ENCODE measurements around the gene CFAP47. TPM values are rescaled to one million over a fixed set of nuclear protein-coding genes. Genes with fewer than 3 reads are reported as not detected.
A peak's percentile ranks its signal among the peaks of the same experiment; 100 is the strongest.
"Not testable (repeated sequence)": the region's sequence is repeated elsewhere in the genome, so short reads cannot be mapped to it uniquely, and the experiment has no call there.

The CFAP47 gene, protein sequence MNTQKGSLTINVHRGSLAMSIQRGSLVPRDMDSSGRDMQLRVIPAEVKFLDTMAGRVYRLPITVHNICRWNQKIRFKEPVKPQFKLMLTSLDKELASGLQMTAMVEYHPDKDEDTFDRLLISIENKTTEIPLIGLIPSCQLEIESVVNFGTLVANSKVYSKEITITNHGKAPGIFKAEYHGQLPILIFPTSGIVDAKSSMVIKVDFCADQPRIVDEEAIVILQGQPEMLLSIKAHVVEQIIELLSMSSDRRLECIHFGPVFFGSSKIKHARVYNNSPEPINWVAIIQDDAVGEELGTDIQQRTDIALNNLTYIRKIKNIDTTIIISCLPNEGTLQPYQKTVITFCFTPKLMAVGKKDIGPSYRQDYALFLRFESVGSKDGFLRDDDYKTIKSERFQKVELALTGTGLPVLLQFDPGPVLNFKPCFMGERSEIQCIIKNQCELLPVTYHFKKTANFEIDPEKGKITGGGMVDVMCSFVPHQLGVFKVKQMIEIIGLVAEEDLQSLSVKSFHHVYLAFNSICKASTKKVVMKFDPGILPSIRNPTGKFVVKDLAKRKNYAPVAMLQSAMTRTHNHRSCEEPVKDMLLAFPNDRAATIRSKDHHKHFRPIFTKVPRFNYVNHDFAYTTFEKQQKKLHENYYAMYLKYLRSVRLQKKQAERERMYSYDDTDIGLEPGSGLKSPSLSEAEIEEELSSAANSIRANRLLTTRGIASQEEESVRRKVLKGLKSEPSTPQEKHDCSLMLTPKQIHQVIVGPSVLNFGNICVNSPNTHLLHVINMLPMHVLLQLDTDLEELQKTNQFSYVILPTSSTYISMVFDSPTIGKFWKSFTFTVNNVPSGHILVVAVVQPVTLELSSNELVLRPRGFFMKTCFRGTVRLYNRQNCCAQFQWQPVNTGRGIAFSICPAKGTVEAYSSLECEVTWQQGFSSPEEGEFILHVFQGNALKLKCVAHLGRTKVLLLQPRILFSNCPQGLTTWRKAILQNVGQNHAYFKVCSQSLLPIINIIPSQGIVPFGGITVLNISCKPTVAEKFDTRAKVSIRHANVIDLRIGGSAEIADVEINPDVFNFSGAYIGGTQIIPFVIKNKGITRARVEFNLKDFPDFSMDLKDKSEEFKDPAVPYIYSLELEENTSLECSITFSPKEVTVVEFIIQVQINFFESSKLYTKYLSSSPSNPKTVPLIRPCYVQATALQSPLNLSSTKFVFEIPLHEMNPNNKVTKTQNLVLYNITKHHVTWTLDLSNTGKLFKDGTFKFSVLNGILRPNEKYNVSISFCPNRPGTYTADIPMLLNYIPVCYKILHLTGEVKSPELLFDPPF (N-terminal part only)
- polyA plus RNA-seq (ENCODE audit: insufficient read length in 12 of 12), result under 1 TPM in 5 of 12 donors, not detected in 7; 0.03 to 0.35 (median 0.03) TPM
- long read RNA-seq, donor 1, result 0 reads
- long read RNA-seq, donor 2, result 0 reads
- long read RNA-seq, donor 3, result 0 reads
- long read RNA-seq, donor 4, result 0 reads
- long read RNA-seq, donor 5, result 0 reads
- long read RNA-seq, donor 6, result 0 reads
- long read RNA-seq, donor 7, result 0 reads
- long read RNA-seq, donor 8, result 0 reads
- long read RNA-seq, donor 9, result 0 reads
- long read RNA-seq, donor 10, result 0 reads
- long read RNA-seq, donor 11, result 0 reads

GRCh38 chrX:35919536-35920309 lies at the start of gene CFAP47:
Gene CFAP47, plus strand, starts transcription at chrX:35919734. Its CDS starts 66 bp downstream, at chrX:35919800.
- peak; percentile 25 for DNase-seq

- no peak for DNase-seq
Measured at GRCh38 chrX:35880601-35881000, 38.9 kb upstream of the CFAP47 start.

GRCh38 chrX:35886135-35886534 lies 33.4 kb upstream of the CFAP47 start:
- DNase-seq, result no peak

GRCh38 chrX:35890699-35891098 lies 28.8 kb upstream of the CFAP47 start:
- DNase-seq, result peak; percentile 4

DNA sequence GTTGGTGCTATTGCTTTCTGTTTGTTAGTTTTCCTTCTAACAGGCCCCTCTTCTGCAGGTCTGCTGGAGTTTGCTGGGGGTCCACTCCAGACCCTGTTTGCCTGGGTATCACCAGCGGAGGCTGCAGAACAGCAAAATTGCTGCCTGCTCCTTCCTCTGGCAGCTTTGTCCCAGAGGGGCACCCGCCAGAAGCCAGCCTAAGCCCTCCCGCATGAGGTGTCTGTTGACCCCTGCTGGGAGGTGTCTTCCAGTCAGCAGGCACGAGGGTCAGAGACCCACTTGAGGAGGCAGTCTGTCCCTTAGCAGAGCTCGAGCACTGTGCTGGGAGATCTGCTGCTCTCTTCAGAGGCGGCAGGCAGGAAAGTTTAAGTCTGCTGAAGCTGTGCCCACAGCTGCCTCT lies 67.3 kb downstream of the CFAP47 start:
- DNase-seq, result not testable (repeated sequence)

- no peak for DNase-seq
Measured at GRCh38 chrX:36007207-36007606, 87.7 kb downstream of the CFAP47 start.

GRCh38 chrX:36019125-36019524 lies 99.6 kb downstream of the CFAP47 start:
- no peak for DNase-seq

GRCh38 chrX:36035550-36035949 lies 116.0 kb downstream of the CFAP47 start:
- DNase-seq, result no peak

GRCh38 chrX:36062778-36063177 lies 143.2 kb downstream of the CFAP47 start:
- DNase-seq, result no peak

DNA sequence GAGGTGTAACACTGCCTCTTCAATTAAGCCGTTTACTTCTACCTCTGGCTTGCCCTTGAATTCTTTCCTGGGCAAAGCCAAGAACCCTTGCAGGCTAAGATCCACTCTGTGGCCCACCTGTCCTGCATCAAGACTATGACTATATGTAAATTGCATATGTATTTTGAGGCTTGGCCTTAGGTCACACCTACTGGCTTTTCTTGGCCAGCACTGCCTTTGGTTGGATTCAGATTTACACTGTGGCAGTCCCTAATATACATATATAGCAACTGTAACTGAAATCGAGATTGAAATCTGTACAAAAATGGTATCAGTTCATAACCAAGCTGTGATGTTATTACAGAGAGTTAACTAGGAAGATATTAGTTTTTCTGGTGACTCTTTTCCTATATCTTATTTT lies 151.5 kb downstream of the CFAP47 start:
- no peak for DNase-seq

DNA sequence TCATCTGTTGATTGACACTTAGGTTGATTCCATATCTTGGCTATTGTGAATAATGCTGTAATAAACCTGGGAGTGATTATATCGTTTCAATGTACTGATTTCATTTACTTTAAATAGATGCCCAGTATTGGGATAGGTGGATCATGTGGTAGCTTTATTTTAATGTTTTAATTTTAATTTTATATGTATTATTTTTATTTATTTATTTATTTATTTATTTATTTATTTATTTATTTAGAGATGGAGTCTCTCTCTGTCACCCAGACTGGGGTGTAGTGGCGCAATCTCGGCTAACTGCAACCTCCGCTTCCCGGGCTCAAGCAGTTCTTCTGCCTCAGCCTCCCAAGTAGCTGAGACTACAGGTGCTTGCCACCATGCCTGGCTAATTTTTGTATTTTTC lies 155.5 kb downstream of the CFAP47 start:
- not testable (repeated sequence) for DNase-seq

- no peak for DNase-seq
Measured at GRCh38 chrX:36083256-36083655, 163.7 kb downstream of the CFAP47 start.

DNA sequence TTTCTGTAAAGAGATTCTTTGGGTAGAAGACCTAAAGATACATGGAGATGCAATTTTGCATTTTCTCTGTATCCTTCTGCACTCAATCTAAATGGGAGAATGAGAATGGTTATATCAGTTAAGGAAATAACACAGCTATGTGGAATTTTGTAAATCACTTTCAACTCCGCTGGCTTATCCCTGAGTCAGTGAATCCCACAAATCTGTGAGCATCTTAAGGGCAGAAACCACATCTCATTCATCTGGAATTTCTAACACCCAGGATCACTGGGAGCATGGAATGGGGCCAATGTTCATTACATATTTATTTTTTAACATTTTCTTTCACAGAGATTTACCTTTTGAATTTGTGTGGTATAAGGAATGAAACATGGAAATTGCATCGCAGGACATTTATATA lies 167.8 kb downstream of the CFAP47 start:
- no peak for DNase-seq

DNA sequence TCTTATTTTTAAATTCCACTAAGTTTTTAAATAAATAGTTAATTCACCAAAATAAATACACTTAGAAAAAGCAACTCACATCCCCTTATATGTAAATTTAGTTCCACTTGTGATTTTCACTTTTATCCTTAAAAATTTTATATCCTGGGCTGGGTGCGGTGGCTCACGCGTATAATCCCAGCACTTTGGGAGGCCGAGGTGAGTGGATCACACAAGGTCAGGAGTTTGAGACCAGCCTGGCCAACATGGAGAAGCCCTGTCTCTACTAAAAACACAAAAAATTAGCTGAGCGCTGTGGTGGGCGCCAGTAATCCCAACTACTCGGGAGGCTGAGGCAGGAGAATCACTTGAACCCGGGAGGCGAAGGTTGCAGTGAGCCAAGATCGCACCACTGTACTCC lies 169.4 kb downstream of the CFAP47 start:
- DNase-seq, result not testable (repeated sequence)

DNA sequence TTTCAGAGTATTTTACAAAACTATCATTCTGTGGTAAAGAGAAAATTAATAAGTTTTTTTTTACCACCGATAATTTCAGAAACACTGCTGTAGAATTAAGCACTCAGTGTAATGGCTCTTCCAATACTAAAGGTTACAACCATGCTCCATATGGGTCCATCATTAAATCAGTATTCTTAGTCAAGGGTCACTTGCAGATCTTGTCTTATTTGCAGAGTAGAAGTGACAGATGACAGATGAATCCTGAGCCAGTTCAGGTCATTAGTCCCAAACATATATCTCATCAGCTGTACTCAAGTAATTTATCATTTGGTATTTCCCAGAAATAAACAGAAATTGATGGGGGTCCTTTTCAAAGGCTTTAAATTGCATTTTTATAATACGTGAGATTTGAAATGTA lies 182.9 kb downstream of the CFAP47 start:
- no peak for DNase-seq

DNA sequence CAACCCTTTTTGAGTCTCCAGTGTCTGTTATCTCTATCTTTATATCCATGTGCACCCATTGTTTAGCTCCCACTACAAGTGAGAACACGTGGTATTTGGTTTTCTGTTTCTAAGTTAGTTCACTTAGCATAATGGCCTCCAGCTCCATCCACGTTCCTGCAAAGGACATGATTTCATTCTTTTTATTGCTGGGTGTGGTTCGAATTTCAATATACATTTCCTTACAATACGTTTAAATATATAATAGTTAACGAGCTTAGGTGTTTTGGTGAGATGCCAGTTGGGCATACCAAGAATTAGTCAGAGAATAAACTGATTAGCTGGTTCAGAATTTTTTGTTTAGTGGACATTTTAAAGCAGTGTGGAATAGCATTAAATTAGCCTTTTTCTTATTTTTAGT lies 196.7 kb downstream of the CFAP47 start:
- no peak for DNase-seq

DNA sequence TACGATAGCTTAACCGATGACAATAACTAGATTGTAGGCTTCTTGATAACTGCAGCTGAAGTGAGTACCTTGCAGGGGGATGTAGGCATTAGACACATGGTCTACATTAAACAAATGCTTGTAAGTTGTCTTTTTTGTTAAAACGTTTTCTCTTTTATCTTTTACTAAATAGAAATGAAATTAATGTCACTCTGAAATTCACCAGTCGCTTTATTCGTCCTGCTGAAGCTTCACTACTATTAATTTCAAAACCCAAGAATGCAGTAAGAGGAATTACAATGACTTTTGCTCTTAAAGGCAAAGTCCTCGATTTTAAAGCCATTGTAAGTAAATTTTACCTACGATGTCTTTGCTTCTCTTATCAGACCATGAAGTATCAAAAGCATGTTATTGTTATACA lies 239.7 kb downstream of the CFAP47 start:
- DNase-seq, result no peak

DNA sequence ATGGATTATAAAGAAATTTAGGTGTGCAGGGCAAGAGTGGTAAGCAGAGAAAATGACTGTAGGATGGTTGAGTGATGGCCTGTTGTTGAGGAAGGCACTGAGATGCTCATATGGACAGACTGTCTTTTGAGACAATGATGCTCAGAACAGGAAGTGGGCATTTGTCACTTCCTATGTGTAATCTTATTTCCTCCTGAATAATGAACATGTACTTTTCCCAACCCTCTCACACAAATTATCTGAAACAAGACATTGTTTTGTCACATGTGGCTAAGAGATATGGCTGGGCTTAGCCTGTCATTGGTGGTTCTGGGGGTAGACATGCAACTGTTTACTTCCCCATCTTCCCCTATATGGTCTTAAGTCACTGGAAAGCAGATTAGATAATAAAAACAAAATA lies 240.5 kb downstream of the CFAP47 start:
- no peak for DNase-seq

DNA sequence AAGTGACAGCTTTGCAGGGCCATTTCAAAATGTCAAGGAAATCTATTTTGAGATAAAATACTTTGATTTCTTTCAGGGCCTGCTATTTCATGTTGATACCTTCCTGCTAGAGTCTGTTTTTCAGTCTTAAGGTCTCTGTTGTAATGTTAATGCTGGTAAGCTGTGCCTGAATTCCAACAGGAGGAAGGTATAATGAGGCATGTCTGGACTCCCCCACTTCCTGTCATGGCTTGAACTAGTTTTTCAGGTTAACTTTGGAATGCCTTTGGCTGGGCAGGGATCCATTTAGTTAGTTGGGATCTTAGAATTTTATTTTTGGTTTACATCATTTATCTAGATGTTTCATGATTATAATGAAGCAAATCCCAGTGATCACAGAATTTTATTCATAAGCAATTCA lies 279.0 kb downstream of the CFAP47 start:
- DNase-seq, result no peak

GRCh38 chrX:36199928-36200327 lies 280.4 kb downstream of the CFAP47 start:
- no peak for DNase-seq

GRCh38 chrX:36214924-36215323 lies 295.4 kb downstream of the CFAP47 start:
- no peak for DNase-seq
